Ishikawa (cell line): ENCODE data around the gene LNP1.

ENCODE experiments used
- CEBPB ChIP-seq: IDR thresholded peaks from 2 replicates; pipeline ENCODE4 v1.6.1; 2012
- CREB1 ChIP-seq: IDR thresholded peaks from 2 replicates; pipeline ENCODE4 v1.6.1; 2012; ENCODE audit warnings: low read depth
- EGR1 ChIP-seq: IDR thresholded peaks from 2 replicates; pipeline ENCODE4 v1.6.1; 2012
- EP300 ChIP-seq: IDR thresholded peaks from 2 replicates; pipeline ENCODE4 v1.6.1; 2012; ENCODE audit warnings: borderline replicate concordance
- FOXM1 ChIP-seq: IDR thresholded peaks from 2 replicates; pipeline ENCODE4 v1.6.1; 2012; ENCODE audit warnings: low read depth, borderline replicate concordance
- NFIC ChIP-seq: IDR thresholded peaks from 2 replicates; pipeline ENCODE4 v1.6.1; 2012
- RAD21 ChIP-seq: IDR thresholded peaks from 2 replicates; pipeline ENCODE4 v1.6.1; 2012; ENCODE audit warnings: low read depth
- TAF1 ChIP-seq: IDR thresholded peaks from 2 replicates; pipeline ENCODE4 v1.6.1; 2012; ENCODE audit warnings: low read depth, mild to moderate bottlenecking
- TCF12 ChIP-seq: IDR thresholded peaks from 2 replicates; pipeline ENCODE4 v1.6.1; 2012; ENCODE audit warnings: low read depth
- TEAD4 ChIP-seq: IDR thresholded peaks from 2 replicates; pipeline ENCODE4 v1.6.1; 2012
- YY1 ChIP-seq: IDR thresholded peaks from 2 replicates; pipeline ENCODE4 v1.6.1; 2012; ENCODE audit warnings: low read depth
- ZBTB7A ChIP-seq: IDR thresholded peaks from 2 replicates; pipeline ENCODE4 v1.6.1; 2012; ENCODE audit warnings: low read depth
- TF ChIP-seq, protein P1 (sequence below): IDR thresholded peaks from 2 replicates; pipeline ENCODE4 v1.6.1; 2012; ENCODE audit warnings: low read depth, mild to moderate bottlenecking
- TF ChIP-seq, protein P2 (sequence below): IDR thresholded peaks from 2 replicates; pipeline ENCODE4 v1.6.1; 2012
- TF ChIP-seq, protein P3 (sequence below): IDR thresholded peaks from 2 replicates; pipeline ENCODE4 v1.6.1; 2012

Gene LNP1

DNA sequence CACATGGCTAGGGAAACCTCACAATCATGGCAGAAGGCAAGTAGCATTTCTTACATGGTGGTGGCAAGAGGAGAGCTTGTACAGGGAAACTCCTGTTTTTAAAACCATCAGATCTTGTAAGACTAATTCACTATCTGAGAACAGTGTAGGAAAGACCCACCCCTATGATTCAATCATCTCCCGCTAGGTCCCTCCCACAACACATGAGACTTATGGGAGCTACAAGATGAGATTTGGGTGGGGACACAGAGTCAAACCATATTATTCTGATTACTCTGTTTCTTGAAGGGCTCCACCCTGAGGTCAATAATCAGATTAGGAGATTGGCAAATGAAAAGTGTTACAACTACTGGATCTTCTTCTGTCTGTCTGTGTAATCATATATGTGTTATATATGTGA, 69.6 kb downstream of the LNP1 start:
- TF ChIP-seq, protein P1, sequence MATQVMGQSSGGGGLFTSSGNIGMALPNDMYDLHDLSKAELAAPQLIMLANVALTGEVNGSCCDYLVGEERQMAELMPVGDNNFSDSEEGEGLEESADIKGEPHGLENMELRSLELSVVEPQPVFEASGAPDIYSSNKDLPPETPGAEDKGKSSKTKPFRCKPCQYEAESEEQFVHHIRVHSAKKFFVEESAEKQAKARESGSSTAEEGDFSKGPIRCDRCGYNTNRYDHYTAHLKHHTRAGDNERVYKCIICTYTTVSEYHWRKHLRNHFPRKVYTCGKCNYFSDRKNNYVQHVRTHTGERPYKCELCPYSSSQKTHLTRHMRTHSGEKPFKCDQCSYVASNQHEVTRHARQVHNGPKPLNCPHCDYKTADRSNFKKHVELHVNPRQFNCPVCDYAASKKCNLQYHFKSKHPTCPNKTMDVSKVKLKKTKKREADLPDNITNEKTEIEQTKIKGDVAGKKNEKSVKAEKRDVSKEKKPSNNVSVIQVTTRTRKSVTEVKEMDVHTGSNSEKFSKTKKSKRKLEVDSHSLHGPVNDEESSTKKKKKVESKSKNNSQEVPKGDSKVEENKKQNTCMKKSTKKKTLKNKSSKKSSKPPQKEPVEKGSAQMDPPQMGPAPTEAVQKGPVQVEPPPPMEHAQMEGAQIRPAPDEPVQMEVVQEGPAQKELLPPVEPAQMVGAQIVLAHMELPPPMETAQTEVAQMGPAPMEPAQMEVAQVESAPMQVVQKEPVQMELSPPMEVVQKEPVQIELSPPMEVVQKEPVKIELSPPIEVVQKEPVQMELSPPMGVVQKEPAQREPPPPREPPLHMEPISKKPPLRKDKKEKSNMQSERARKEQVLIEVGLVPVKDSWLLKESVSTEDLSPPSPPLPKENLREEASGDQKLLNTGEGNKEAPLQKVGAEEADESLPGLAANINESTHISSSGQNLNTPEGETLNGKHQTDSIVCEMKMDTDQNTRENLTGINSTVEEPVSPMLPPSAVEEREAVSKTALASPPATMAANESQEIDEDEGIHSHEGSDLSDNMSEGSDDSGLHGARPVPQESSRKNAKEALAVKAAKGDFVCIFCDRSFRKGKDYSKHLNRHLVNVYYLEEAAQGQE = no peak
- TF ChIP-seq NFIC = no peak
- TF ChIP-seq EP300 = no peak
- TF ChIP-seq ZBTB7A = no peak
- TF ChIP-seq TCF12 = no peak
- TF ChIP-seq TEAD4 = no peak
- TF ChIP-seq EGR1 = no peak
- TF ChIP-seq, protein P2, sequence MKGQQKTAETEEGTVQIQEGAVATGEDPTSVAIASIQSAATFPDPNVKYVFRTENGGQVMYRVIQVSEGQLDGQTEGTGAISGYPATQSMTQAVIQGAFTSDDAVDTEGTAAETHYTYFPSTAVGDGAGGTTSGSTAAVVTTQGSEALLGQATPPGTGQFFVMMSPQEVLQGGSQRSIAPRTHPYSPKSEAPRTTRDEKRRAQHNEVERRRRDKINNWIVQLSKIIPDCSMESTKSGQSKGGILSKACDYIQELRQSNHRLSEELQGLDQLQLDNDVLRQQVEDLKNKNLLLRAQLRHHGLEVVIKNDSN = no peak
- TF ChIP-seq RAD21 = no peak
- TF ChIP-seq YY1 = no peak

DNA sequence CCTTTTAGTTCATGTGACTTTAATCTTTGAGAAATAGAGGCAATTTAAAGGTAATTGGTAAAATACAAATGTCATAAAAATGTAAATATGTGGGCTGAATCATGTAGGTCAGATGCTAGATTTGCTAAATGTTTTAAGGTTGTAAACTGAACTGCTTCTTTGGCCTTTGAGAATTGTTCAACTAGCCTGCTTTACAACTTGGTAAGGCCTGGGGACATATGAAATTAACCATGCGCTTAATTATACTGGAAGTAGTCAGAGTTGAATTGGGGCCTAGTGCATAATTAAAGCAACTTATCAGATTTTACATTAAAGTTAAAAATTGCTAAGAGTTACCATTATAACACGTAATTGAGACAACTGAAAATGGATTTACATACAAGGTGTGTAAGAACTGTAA, 70.1 kb downstream of the LNP1 start:
- no peak for TF ChIP-seq EP300
- TF ChIP-seq, protein P3, sequence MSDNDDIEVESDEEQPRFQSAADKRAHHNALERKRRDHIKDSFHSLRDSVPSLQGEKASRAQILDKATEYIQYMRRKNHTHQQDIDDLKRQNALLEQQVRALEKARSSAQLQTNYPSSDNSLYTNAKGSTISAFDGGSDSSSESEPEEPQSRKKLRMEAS = no peak
- no peak for TF ChIP-seq TCF12
- TF ChIP-seq CEBPB = no peak
- TF ChIP-seq ZBTB7A = no peak
- TF ChIP-seq, protein P2 = no peak
- TF ChIP-seq YY1 = no peak
- TF ChIP-seq NFIC = no peak
- no peak for TF ChIP-seq TEAD4
- no peak for TF ChIP-seq FOXM1

DNA sequence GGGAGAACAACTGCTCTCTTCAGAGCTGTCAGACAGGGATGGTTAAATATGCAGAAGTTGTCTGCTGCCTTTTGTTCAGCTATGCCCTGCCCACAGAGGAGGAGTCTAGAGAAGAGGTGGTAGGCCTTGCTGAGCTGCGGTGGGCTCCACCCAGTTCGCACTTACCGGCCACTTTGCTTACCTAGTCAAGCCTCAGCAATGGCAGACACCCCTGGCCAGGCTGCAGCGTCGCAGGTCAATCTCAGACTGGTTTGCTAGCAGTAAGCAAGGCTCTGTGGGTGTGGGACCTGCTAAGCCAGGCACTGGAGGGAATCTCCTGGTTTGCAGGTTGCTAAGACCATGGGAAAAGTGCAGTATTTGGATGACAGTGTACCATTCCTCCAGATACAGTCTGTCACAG, 78.7 kb downstream of the LNP1 start:
- TF ChIP-seq TCF12 (no peak), ZBTB7A (no peak), EP300 (no peak), CEBPB (no peak), NFIC (no peak), YY1 (no peak), FOXM1 (no peak), EGR1 (no peak), TAF1 (no peak)

DNA sequence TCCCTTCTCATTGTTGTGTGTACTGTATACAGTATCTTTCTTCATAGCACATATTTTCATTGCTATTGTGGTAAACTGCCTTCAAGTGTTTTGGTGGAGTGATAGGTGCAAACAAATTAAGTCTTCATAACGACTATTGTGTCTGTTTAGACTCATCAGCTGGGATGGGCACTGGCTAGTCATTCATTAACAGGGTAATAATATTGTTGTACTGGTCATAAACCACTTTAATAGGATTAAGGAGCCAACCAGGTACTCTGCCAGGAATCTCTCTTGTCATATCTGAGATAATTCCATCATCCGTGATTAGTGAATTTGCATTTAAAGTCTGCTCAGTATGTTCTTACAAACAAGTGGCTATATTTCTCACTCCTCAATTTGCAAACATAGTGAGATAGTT, 80.8 kb downstream of the LNP1 start:
- TF ChIP-seq EP300 = no peak
- no peak for TF ChIP-seq TAF1
- TF ChIP-seq FOXM1 = no peak
- TF ChIP-seq, protein P2 = no peak
- TF ChIP-seq ZBTB7A = no peak
- TF ChIP-seq TCF12 = no peak
- no peak for TF ChIP-seq CREB1
- no peak for TF ChIP-seq YY1
- TF ChIP-seq, protein P3 = no peak

DNA sequence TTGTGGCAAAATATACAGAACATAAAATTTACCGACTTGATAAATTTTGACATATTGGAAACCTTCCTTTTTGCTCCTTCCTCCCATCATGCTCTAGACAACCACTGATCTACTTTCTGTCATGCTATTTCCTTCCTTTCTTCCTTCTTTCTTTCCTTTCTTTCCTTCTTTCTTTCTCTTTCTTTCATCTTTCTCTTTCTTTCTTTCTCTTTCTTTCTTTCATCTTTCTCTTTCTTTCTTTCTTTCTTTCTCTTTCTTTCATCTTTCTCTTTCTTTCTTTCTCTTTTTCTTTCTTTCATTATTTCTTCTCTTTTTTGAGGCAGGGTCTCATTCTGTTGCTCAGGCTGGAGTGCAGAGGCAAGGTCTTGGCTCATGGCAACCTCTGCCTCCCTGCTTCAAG, 82.2 kb downstream of the LNP1 start:
- no peak for TF ChIP-seq FOXM1
- TF ChIP-seq, protein P1 = no peak
- TF ChIP-seq ZBTB7A = no peak
- no peak for TF ChIP-seq TCF12

DNA sequence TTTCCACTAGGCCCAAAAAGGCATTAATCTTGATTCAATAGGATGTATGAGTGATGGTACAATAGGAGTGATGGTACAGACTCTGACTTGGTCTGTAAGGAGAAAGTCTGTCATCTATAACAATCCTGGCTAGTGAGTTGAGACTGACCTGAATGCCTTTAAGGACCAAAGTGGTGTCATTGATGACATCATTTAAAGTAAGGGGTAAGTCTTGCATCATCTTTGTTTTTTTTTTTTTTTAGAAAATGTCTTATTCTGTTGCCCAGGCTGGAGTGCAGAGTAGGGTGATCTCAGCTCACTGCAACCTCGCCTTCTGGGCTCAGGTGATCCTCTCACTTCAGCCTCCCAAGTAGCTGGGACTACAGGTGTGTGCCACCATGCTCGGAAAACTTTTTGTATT, 85.5 kb downstream of the LNP1 start:
- TF ChIP-seq, protein P2 = no peak
- no peak for TF ChIP-seq TCF12
